Prostate gland (tissue), 2 donors: ENCODE measurements around the gene WNT3A. TPM values are rescaled to one million over a fixed set of nuclear protein-coding genes. Genes with fewer than 3 reads are reported as not detected.

Source experiments
- DNase-seq: peaks from one replicate; pipeline ENCODE4 v3.0.0-alpha.2; 2019; ENCODE audit warnings: low spot score
- H3K27ac ChIP-seq, 2 donors: fragments of 200-600 bp; sonication (generic); 2 replicates each; pipeline ENCODE4 v1.5.1; 2017 to 2019
- H3K27me3 ChIP-seq: fragments of 200-600 bp; sonication (generic); replicated peaks from 2 replicates; pipeline ENCODE4 v1.5.1; 2019; ENCODE audit not compliant: insufficient read depth
- H3K36me3 ChIP-seq, 2 donors: fragments of 200-600 bp; sonication (generic); 1 replicate in 1 of 2; 2 replicates in 1 of 2; pipeline versions ENCODE4 v1.5.1 to v1.8.1; 2017 to 2019
- H3K4me1 ChIP-seq: fragments of 200-600 bp; sonication (generic); replicated peaks from 2 replicates; pipeline ENCODE4 v1.5.1; 2019
- H3K4me3 ChIP-seq, 2 donors: fragments of 200-600 bp; sonication (generic); 2 replicates each; pipeline ENCODE4 v1.5.1; 2017 to 2019
- H3K9me3 ChIP-seq: fragments of 200-600 bp; sonication (generic); 2 replicates; pipeline ENCODE4 v1.5.1; 2017
- CTCF ChIP-seq, 4 experiments: fragments of 200-600 bp in 2 of 4; fragments of 450-650 bp in 2 of 4; sonication (generic) in 2 of 4; IDR thresholded peaks; 1 replicate in 3 of 4; 2 replicates in 1 of 4; pipeline ENCODE4 v1.5.1; 2016 to 2019; ENCODE audit warnings: antibody characterized with exemption in 4 of 4, mild to moderate bottlenecking in 2 of 4, moderate library complexity in 2 of 4
- POLR2A ChIP-seq: fragments of 450-650 bp; IDR thresholded peaks from one replicate; pipeline ENCODE4 v1.6.1; 2016; ENCODE audit warnings: antibody characterized with exemption, mild to moderate bottlenecking
- POLR2AphosphoS5 ChIP-seq: sonication (generic); formaldehyde crosslinking; IDR thresholded peaks from one replicate; pipeline ENCODE4 v1.6.1; 2017; ENCODE audit warnings: antibody characterized with exemption
- WGBS: methylation state at CpG from one replicate; pipeline ENCODE4 v1.1.5; 2018; 5-methylcytosine and 5-hydroxymethylcytosine counted together
- intact Hi-C: fragments of 100-400 bp; cut with DNase I; formaldehyde crosslinking; loops from one replicate; pipeline ENCODE4 v1.14.2; 2022
- total RNA-seq, 2 donors: library from RNA; depleted of rRNA; stranded (reverse); fragments of >200 nt; gene quantifications; one replicate each; pipeline ENCODE4 v1.1.0, GENCODE V29; 2016

Gene WNT3A
- total RNA-seq, 2 donors from 2014 or later, result 2.4 to 4.8 TPM

- TF ChIP-seq POLR2A (no peak), CTCF (IDR thresholded peaks at IDR 0.05) (no peak)
- peaks cover 3% of the 10 kb centered on the region for H3K27me3 ChIP-seq
- no peaks in the 10 kb centered on the region for H3K4me1 ChIP-seq
- WGBS, result 8% methylated on average over 18 of the region's 52 CpGs
- no peak overlapping the region for H3K27ac ChIP-seq
- no peak for DNase-seq
- H3K4me3 ChIP-seq, result peak overlapping the region; percentile 22
- intact Hi-C loops, result no loop called here
- H3K36me3 ChIP-seq, result no peaks in the 10 kb centered on the region
- H3K9me3 ChIP-seq, result no peaks in the 10 kb centered on the region
Observed at GRCh38 chr1:228006034-228006785, 588 bp upstream of the WNT3A start.

GRCh38 chr1:228007049-228007800 lies 427 bp downstream of the WNT3A start:
- Histone ChIP-seq H3K27ac (peak overlapping the region; percentile 53 to 72), H3K4me3 (peak overlapping the region; percentile 22 to 30), H3K4me1 (no peaks in the 10 kb centered on the region), H3K36me3 (no peaks in the 10 kb centered on the region), H3K9me3 (no peaks in the 10 kb centered on the region), H3K27me3 (peaks cover 3% of the 10 kb centered on the region)
- 2% methylated on average over 64 of the region's 77 CpGs for WGBS
- intact Hi-C loops, result no loop called here
- TF ChIP-seq POLR2AphosphoS5 (no peak), POLR2A (no peak), CTCF (IDR thresholded peaks at IDR 0.05) (no peak)
- DNase-seq, result no peak

GRCh38 chr1:228007801-228008341 lies 1.1 kb downstream of the WNT3A start:
- Histone ChIP-seq H3K27ac (peak overlapping the region in 1 of 2 donors; percentile 53), H3K9me3 (no peaks in the 10 kb centered on the region), H3K27me3 (peaks cover 3% of the 10 kb centered on the region), H3K4me1 (no peaks in the 10 kb centered on the region), H3K4me3 (no peak overlapping the region), H3K36me3 (no peaks in the 10 kb centered on the region)
- intact Hi-C loops, result no loop called here
- TF ChIP-seq POLR2A (no peak), CTCF (IDR thresholded peaks at IDR 0.05) (no peak), POLR2AphosphoS5 (no peak)
- WGBS, result 29% methylated on average over 23 of the region's 23 CpGs
- DNase-seq, result no peak

- Histone ChIP-seq H3K27ac (no peak overlapping the region), H3K27me3 (peaks cover 3% of the 10 kb centered on the region), H3K36me3 (no peaks in the 10 kb centered on the region), H3K9me3 (no peaks in the 10 kb centered on the region), H3K4me3 (no peak overlapping the region), H3K4me1 (no peaks in the 10 kb centered on the region)
- 37% methylated on average over 45 of the region's 52 CpGs for WGBS
- TF ChIP-seq POLR2A, result no peak
- TF ChIP-seq CTCF (IDR thresholded peaks at IDR 0.05), result no peak
- no peak for TF ChIP-seq POLR2AphosphoS5
- intact Hi-C loops, result no loop called here
- no peak for DNase-seq
Observed at GRCh38 chr1:228008391-228009115, 1.8 kb downstream of the WNT3A start.
